Colon (tissue), 2 donors: ENCODE measurements around the gene SCD.

Experiments used
- FAIRE-seq: peaks from 2 replicates; lab custom pipeline; 2012; peaks lifted over from hg19 to GRCh38; lab: Jason Lieb, UNC
- donor health status: control.
- donor health status: control.

SCD gene

DNA sequence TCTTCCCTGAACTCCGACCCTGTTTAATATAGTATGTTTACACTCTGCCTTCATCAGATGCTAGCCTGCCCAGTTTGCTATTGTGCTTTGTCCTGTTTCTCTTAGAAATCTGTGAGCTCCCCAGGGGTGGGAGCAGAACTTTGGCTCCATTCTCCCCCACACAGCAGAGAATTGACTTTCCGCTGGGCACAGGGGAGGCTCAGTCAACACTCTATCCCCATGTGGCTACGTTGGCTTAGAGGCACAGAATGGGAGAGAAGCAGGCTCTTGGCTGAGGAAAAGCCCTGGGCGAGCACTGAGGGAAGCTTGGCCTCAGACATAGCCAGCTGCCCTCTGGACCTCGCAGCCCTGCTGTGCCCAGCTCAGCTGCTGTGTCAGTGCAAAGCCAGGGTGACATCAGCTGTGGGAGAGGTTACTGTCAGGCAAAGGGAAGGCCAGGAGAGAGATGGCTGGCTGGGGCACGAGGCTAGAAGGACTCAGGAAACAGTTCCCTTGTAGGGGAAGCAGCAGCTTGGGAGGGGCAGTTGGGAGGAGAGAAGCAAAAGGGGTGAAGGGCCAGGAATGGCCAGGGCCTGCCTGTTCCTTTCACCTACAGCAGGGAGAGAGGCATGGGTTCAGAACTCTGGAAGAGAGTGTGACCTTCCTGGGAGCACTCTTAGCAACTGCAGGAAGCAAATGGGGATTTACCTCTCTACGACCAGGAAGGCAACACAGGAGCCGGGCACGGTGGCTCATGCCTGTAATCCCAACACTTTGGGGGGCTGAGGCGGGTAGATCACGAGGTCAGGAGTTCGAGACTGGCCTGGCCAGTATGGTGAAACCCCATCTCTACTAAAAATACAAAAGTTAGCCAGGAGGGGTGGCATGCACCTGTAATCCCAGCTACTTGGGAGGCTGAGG lies 5.8 kb upstream of the SCD start:
- FAIRE-seq = no peak

- FAIRE-seq = no peak
These were observed 4.9 kb upstream of the SCD start for GRCh38 chr10:100341953-100342626.

DNA sequence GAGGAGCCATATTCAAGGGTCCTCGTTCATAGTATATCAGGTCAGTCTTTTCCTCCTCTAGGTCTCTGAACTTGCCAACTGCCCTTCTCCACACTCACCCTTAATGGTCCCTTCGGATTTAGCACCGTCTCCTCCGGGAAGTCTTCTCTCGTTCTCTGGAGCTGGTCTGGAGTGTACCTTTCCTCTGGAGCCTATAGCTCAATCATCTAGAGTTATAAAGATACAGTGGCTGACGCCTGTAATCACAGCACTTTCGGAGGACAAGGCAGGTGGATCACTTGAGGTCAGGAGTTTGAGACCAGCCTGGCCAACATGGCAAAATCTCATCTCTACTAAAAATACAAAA lies 4.4 kb upstream of the SCD start:
- no peak for FAIRE-seq

DNA sequence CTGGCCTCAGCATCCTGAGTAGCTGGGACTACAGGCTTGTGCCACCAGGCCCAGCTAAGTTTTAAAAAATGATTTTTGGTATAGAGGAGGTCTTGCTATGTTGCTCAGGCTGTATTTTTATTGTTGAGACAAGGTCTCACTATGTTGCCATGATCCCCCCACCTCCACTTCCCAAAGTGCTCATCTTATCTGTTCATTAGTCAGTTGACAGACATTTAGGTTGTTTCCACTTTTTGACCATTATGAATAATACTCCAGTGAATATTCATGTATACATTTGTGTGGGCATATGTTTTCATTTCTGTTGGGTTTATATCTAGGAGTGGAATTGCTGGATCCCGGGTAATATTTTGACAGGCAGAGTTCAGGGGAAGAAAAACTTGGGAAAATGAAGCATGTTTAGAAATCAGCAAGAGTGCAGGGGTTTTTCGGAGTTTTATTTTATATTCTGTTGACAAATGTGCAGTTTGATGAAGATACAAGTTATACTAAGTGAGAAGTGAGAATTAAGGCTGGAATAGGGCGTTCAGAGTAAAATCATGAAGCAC lies 2.7 kb upstream of the SCD start:
- FAIRE-seq = no peak

DNA sequence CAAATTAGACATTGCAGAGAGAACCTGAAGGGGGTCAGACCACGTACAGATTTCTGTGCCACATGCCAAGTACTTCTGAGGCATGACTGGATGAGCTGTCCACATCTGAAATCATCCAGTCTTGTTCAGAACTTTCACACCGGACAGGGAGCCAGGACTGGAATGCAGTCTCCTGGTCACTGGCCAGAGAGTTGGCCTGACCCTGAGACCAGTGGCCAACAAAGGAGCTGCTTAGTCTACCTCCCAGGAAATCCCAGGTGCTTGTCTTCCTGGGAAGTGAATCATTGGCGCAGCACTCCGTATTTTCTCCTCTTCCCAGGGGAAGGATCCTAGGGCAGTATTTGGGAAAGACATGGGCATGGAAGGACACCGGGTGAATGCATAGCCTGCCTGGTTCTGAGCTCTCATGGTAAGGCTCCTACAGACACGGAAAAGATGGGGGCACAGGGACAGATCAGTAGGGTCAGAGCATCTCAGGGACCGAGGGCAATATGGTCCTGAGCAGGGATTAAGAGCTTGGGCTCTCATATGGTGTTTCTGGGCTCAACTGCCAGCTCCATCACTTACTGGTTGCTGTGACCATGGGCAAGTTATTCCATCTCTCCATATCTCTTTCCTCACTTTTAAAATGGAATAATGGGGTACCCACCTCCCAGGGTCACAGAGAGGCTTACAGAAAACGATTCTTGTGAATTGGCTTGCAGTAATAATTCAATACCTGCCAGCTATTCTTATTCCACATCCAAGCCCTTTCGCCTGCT lies 1.3 kb upstream of the SCD start:
- FAIRE-seq = no peak

- no peak for FAIRE-seq
These were observed 675 bp upstream of the SCD start for GRCh38 chr10:100346351-100346764.

- no peak for FAIRE-seq
These were observed 649 bp downstream of the SCD start for GRCh38 chr10:100347568-100348195.

DNA sequence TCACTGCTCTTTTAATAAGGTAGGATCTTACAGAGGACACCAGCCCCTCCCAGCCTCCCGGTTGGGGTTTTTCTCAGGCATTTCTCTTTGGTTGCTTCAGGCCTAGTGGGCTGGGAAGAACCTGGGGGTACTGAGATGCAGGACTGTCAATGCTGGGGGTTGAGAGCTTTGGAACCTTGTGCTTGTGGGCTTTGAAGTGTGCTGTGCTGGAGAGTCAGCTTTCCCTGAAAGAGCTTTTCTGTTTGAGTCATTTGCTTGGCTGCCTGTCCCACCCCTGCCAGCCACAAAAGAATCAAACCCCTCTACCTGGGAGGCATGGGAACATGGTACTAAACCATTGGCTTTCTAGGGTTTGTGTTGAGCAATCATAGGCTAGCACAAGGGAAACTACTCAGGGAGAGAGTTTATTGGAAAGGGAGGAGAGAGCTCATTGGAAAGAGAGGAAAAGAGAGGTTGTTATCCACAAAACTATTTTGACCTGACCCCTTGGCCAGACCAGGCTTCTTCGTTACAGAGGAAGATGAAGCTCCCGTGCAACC lies 1.4 kb downstream of the SCD start:
- no peak for FAIRE-seq

DNA sequence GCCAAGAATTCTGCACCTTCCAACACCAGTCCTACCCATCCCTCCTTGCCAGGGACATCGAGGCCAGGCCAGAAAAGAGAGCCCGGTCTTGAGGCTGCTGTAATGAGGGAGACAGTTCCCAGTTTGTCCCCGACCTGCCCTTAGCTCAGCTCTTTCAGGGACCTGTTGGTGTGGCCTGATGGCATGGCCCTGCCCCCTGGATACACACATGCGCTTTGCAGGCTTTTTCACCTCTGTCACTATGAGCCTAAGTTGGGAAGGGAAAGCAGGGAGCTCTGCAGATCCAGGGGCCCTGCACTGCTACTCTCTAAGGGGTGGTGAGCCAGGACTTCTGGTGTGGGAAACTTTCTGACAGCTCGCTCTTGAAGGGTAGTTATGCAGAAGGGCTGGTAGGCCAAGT lies 2.1 kb downstream of the SCD start:
- FAIRE-seq = no peak

DNA sequence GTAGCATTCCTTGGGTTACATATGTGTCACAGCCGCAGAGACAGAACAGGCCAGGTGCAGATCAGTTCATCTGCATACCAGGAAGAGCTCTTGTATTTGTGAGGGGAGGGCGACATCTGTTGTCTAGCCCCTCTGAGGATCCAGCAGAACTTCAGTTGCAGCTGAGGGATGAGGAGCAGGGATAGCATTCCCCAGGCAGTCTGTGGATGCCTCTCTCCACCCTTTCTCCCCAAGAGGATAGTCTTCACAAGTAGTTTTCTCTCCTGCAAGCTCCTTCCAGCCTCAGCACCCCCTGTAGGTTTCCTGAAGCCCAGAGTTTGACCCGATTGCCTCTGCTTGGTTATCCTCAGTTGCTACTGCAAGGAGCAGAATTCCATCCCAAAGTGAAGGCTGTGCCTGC lies 2.6 kb downstream of the SCD start:
- no peak for FAIRE-seq

DNA sequence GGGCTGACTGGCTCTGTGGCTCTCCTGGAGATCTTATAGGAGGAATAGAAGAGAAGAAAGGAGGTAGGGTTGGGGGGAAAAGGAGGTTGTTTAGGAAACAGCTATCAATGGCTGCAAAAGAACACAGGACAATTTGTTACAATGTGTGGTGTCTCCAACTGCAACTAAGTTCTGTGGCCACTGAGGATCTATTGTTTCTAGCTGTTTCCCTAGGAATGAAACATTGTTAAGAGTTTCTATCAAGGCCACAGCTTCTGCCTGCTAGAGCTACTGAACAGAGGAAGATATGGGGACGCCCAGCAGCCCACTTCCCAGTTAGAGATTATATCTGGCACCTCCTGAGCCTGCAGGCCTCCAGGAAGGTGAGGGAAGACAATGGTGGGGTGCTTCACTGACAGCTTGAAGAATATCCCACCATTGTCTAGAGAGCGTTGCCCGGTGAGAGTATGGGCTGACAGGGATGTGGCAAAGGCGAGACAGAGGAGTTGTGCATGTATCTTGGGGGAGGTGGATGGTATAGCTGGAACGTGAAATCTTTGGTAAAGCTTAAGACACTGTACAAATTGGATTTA lies 4.0 kb downstream of the SCD start:
- FAIRE-seq = no peak

GRCh38 chr10:100353770-100354485 lies 6.9 kb downstream of the SCD start:
- FAIRE-seq = no peak

DNA sequence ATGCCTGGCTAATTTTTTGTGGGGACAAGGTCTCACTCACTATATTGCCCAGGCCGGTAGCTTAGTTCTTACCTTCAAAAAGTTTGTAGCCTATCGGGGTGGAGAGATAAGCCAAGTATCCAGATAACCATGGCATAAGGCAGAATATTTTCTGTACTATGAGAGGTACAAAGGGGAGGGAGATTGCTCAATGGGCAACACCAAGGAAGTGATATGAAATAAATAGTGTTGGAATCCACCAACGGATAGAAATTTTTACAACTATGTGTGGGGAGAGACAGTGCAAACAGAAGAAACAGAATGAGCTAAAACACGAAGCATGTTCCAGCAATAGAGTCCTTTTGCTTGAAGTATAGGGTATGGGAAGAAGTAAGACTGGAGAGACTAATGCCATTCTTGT lies 8.1 kb downstream of the SCD start:
- no peak for FAIRE-seq

- no peak for FAIRE-seq
These were observed 9.3 kb downstream of the SCD start for GRCh38 chr10:100356067-100357017.

DNA sequence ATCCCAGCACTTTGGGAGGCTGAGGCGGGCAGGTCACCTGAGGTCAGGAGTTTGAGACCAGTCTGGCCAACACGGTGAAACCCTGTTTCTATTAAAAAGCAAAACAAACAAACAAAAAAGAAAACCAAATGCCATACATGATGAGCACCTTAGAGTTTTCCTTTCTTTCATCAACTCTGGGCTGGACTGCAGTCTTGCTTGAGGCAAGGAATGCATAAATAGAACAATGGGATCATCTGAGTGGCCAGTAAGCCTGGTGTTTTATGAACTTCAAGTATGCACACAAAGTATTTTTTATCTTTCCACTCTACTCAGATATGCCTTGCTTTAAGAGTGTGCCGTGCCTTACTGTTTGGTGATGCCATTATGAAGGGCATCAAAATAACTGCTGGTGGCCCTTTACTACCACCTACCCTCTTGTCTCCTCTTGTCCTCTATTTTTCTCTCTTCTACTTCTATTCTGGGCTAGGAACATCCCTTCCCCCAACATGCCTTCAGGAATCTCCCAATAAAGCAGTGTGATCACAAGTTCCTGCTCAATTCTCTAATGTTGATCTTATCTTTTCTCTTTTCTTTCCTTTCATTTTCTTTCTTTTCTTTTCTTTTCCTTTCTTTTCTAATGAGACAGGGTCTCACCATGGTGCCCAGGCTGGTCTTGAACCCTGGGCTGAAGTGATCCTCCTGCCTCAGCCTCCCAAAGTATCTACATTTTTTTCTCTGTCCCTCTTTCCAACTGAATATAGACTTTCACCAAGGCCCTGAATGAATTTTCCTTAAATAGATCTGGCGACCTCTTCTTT lies 10.2 kb downstream of the SCD start:
- no peak for FAIRE-seq

GRCh38 chr10:100359030-100359432 lies 12.0 kb downstream of the SCD start:
- no peak for FAIRE-seq

- no peak for FAIRE-seq
These were observed 12.6 kb downstream of the SCD start for GRCh38 chr10:100359529-100360150.

- no peak for FAIRE-seq
These were observed 13.2 kb downstream of the SCD start for GRCh38 chr10:100360234-100360633.
